Measurements from ENCODE around the gene NUMB. TPM values are rescaled to one million over a fixed set of nuclear protein-coding genes. Genes with fewer than 3 reads are reported as not detected.

The NUMB gene
- polyA plus RNA-seq, 1 donor from 2014 or later: 11.5 TPM

GRCh38 chr14:73502017-73502619 lies 43.8 kb upstream of the NUMB start:
- Histone ChIP-seq H3K4me2 (ENCODE audit: low read length) (no peak overlapping the region), H3K9ac (ENCODE audit: low read length) (no peak overlapping the region), H3K4me3 (ENCODE audit: low read length) (no peak overlapping the region), H3K27me3 (ENCODE audit: insufficient read depth, low read depth, low read length) (no peaks in the 10 kb centered on the region), H3K79me2 (replicated peaks; ENCODE audit: insufficient read depth, low read length) (no peaks in the 10 kb centered on the region), H3K9me3 (ENCODE audit: low read length) (no peaks in the 10 kb centered on the region), H3F3A (ENCODE audit: insufficient read depth, low read length, poor library complexity, severe bottlenecking) (no peaks in the 10 kb centered on the region), H3K27ac (ENCODE audit: low read length) (no peak overlapping the region), H3K9me2 (ENCODE audit: insufficient read depth, low read length) (no peaks in the 10 kb centered on the region), H4K20me1 (ENCODE audit: insufficient read depth) (no peaks in the 10 kb centered on the region), H3K36me3 (ENCODE audit: insufficient read depth, low read length) (no peaks in the 10 kb centered on the region), H2AFZ (ENCODE audit: low read depth, low read length) (no peak overlapping the region)
- no peak for TF ChIP-seq REST (IDR thresholded peaks at IDR 0.05; ENCODE audit: borderline replicate concordance)
- no peak for TF ChIP-seq RAD21 (conservative IDR thresholded peaks at IDR 0.05)
- no peak for TF ChIP-seq EP300 (conservative IDR thresholded peaks at IDR 0.05; ENCODE audit: poor library complexity, severe bottlenecking)
- no peak for TF ChIP-seq MXI1 (conservative IDR thresholded peaks at IDR 0.05; ENCODE audit: poor library complexity, severe bottlenecking)
- TF ChIP-seq CTCF (IDR thresholded peaks at IDR 0.05; ENCODE audit: poor library complexity, severe bottlenecking): no peak
- no peak for TF ChIP-seq TAF1 (IDR thresholded peaks at IDR 0.05; ENCODE audit: low read depth)

GRCh38 chr14:73500360-73500759 lies 42.0 kb upstream of the NUMB start:
- no peaks in the 10 kb centered on the region for H3F3A ChIP-seq (ENCODE audit: insufficient read depth, low read length, poor library complexity, severe bottlenecking)
- no peak overlapping the region for H3K27ac ChIP-seq (ENCODE audit: low read length)
- H3K4me3 ChIP-seq (ENCODE audit: low read length): no peak overlapping the region

More at GRCh38 chr14:73500360-73500759, 42.0 kb upstream of the NUMB start:
- Histone ChIP-seq H4K20me1 (ENCODE audit: insufficient read depth) (no peaks in the 10 kb centered on the region), H3K79me2 (replicated peaks; ENCODE audit: insufficient read depth, low read length) (no peaks in the 10 kb centered on the region), H3K9me2 (ENCODE audit: insufficient read depth, low read length) (no peaks in the 10 kb centered on the region), H3K36me3 (ENCODE audit: insufficient read depth, low read length) (no peaks in the 10 kb centered on the region), H3K9ac (ENCODE audit: low read length) (no peak overlapping the region), H3K9me3 (ENCODE audit: low read length) (no peaks in the 10 kb centered on the region), H3K4me2 (ENCODE audit: low read length) (no peak overlapping the region), H2AFZ (ENCODE audit: low read depth, low read length) (no peak overlapping the region), H3K27me3 (ENCODE audit: insufficient read depth, low read depth, low read length) (no peaks in the 10 kb centered on the region)
- TF ChIP-seq EZH2 (IDR thresholded peaks at IDR 0.05; ENCODE audit: borderline replicate concordance, insufficient read depth, low read length, poor library complexity, severe bottlenecking): no peak
- TF ChIP-seq RAD21 (conservative IDR thresholded peaks at IDR 0.05): no peak
- TF ChIP-seq REST (IDR thresholded peaks at IDR 0.05; ENCODE audit: borderline replicate concordance): no peak
- TF ChIP-seq SMC3 (conservative IDR thresholded peaks at IDR 0.05; ENCODE audit: poor library complexity): no peak
- TF ChIP-seq CTCF (IDR thresholded peaks at IDR 0.05; ENCODE audit: poor library complexity, severe bottlenecking): no peak
- TF ChIP-seq MXI1 (conservative IDR thresholded peaks at IDR 0.05; ENCODE audit: poor library complexity, severe bottlenecking): no peak
- TF ChIP-seq POLR2AphosphoS5 (IDR thresholded peaks at IDR 0.05): no peak
- TF ChIP-seq EP300 (conservative IDR thresholded peaks at IDR 0.05; ENCODE audit: poor library complexity, severe bottlenecking): no peak
- TF ChIP-seq TAF1 (IDR thresholded peaks at IDR 0.05; ENCODE audit: low read depth): no peak
